H1 (cell line): ENCODE data around the gene TUBB4B. TPM values are rescaled to one million over a fixed set of nuclear protein-coding genes. Genes with fewer than 3 reads are reported as not detected.

Experiments
- CTCF ChIA-PET: fragments of 300-600 bp; sonication (Branson Sonifier 250); formaldehyde crosslinking; loops from one replicate; lab custom pipeline; 2021; ENCODE audit not compliant: partially characterized antibody; lab: Charles Lee
- POLR2A ChIA-PET: fragments of 300-600 bp; sonication (Branson Sonifier 250); formaldehyde crosslinking; loops from one replicate; lab custom pipeline; 2021; ENCODE audit warnings: inconsistent platforms; ENCODE audit not compliant: partially characterized antibody; lab: Charles Lee
- DNase-seq, 2 experiments: peaks; one replicate each; pipeline versions ENCODE4 v3.0.0 to v3.0.0-alpha.2; 2010 to 2022; ENCODE audit warnings: low spot score in 2 of 2, low read depth in 1 of 2, mixed read lengths in 1 of 2
- FAIRE-seq: peaks from 2 replicates; lab custom pipeline; 2011; peaks lifted over from hg19 to GRCh38; lab: Jason Lieb, UNC
- H2AFZ ChIP-seq: 2 replicates; pipeline ENCODE4 v1.8.1; 2012; ENCODE audit warnings: low read length, inconsistent platforms
- H2AK5ac ChIP-seq: 2 replicates; pipeline ENCODE4 v1.6.1; 2013; ENCODE audit warnings: low read depth, low read length
- H2BK120ac ChIP-seq: replicated peaks from 2 replicates; pipeline ENCODE3; 2013; ENCODE audit warnings: low read depth, low read length, inconsistent platforms
- H2BK12ac ChIP-seq: 2 replicates; pipeline ENCODE4 v1.6.1; 2013; ENCODE audit warnings: low read depth, low read length
- H2BK15ac ChIP-seq: 2 replicates; pipeline ENCODE4 v1.6.1; 2013; ENCODE audit warnings: low read length
- H2BK20ac ChIP-seq: 2 replicates; pipeline ENCODE4 v1.6.1; 2013; ENCODE audit warnings: low read length
- H2BK5ac ChIP-seq: 2 replicates; pipeline ENCODE4 v1.6.1; 2013; ENCODE audit warnings: low read depth, low read length
- H3K14ac ChIP-seq: 2 replicates; pipeline ENCODE4 v1.6.1; 2013; ENCODE audit warnings: inconsistent platforms; ENCODE audit not compliant: insufficient read length
- H3K18ac ChIP-seq: 2 replicates; pipeline ENCODE4 v1.6.1; 2013; ENCODE audit warnings: low read length; ENCODE audit errors: extremely low read depth
- H3K23ac ChIP-seq: 2 replicates; pipeline ENCODE4 v1.6.1; 2013; ENCODE audit warnings: inconsistent platforms; ENCODE audit not compliant: insufficient read length
- H3K23me2 ChIP-seq: 2 replicates; pipeline ENCODE4 v1.6.1; 2013; ENCODE audit warnings: low read depth, low read length
- H3K27ac ChIP-seq: 2 replicates; pipeline ENCODE4 v1.6.1; 2011; ENCODE audit warnings: low read depth, low read length, inconsistent platforms
- H3K27me3 ChIP-seq, 4 experiments: replicated peaks in 1 of 4; 1 replicate in 1 of 4; 2 replicates in 3 of 4; pipeline versions ENCODE4 v1.6.1 to v1.8.1; 2011 to 2013; ENCODE audit warnings: low read length in 3 of 4, mild to moderate bottlenecking in 3 of 4, inconsistent platforms in 2 of 4, mixed read lengths in 2 of 4, moderate library complexity in 1 of 4; ENCODE audit not compliant: control insufficient read depth in 3 of 4, insufficient read depth in 3 of 4; ENCODE audit errors: extremely low read depth in 1 of 4
- H3K36me3 ChIP-seq, 4 experiments: 2 replicates each; pipeline versions ENCODE4 v1.6.1 to v1.8.1; 2011 to 2013; ENCODE audit warnings: mild to moderate bottlenecking in 4 of 4, low read length in 3 of 4, moderate library complexity in 2 of 4, control low read depth in 1 of 4, inconsistent platforms in 1 of 4; ENCODE audit not compliant: insufficient read depth in 4 of 4, control insufficient read depth in 2 of 4
- H3K4ac ChIP-seq: replicated peaks from 2 replicates; pipeline ENCODE3; 2013; ENCODE audit warnings: low read length, low read depth, mixed read lengths, inconsistent platforms; ENCODE audit not compliant: insufficient read length
- H3K4me1 ChIP-seq, 4 experiments: replicated peaks in 1 of 4; 1 replicate in 1 of 4; 2 replicates in 3 of 4; pipeline versions ENCODE4 v1.6.1 to v1.8.1; 2011 to 2013; ENCODE audit warnings: low read length in 3 of 4, inconsistent platforms in 2 of 4, mixed read lengths in 1 of 4; ENCODE audit not compliant: insufficient read depth in 4 of 4, control insufficient read depth in 3 of 4
- H3K4me2 ChIP-seq, 2 experiments: 2 replicates each; pipeline versions ENCODE4 v1.6.1 to v1.8.1; 2011 to 2013; ENCODE audit warnings: low read depth in 2 of 2, low read length in 2 of 2, control low read depth in 1 of 2, inconsistent platforms in 1 of 2, mild to moderate bottlenecking in 1 of 2; ENCODE audit not compliant: insufficient read depth in 1 of 2
- H3K4me3 ChIP-seq, 4 experiments: fragments of 200-600, 300-600 bp in 1 of 4; sonication (generic), shearing (Covaris generic), sonication (Bioruptor Twin) in 1 of 4; 2 replicates each; pipeline versions ENCODE4 v1.5.1 to v1.8.1; 2011 to 2016; ENCODE audit warnings: low read length in 4 of 4, low read depth in 3 of 4, control low read depth in 2 of 4, inconsistent platforms in 2 of 4, mild to moderate bottlenecking in 2 of 4, mixed read lengths in 1 of 4, moderate library complexity in 1 of 4; ENCODE audit not compliant: insufficient read depth in 2 of 4; ENCODE audit errors: extremely low read depth in 1 of 4
- H3K56ac ChIP-seq: replicated peaks from 2 replicates; pipeline ENCODE3; 2013; ENCODE audit warnings: low read depth, mild to moderate bottlenecking, mixed read lengths, low read length, inconsistent platforms; ENCODE audit not compliant: insufficient read length
- H3K79me1 ChIP-seq: 2 replicates; pipeline ENCODE4 v1.6.1; 2013; ENCODE audit warnings: low read depth, low read length, control low read depth
- H3K79me2 ChIP-seq, 2 experiments: 2 replicates each; pipeline versions ENCODE4 v1.6.1 to v1.8.1; 2012 to 2013; ENCODE audit warnings: low read length in 2 of 2, mild to moderate bottlenecking in 2 of 2, inconsistent platforms in 1 of 2; ENCODE audit not compliant: insufficient read depth in 2 of 2, control insufficient read depth in 1 of 2
- H3K9ac ChIP-seq, 4 experiments: replicated peaks in 1 of 4; 1 replicate in 1 of 4; 2 replicates in 3 of 4; pipeline versions ENCODE4 v1.6.1 to v1.8.1; 2011 to 2013; ENCODE audit warnings: low read depth in 3 of 4, low read length in 3 of 4, control low read depth in 2 of 4, mild to moderate bottlenecking in 2 of 4, moderate library complexity in 2 of 4, inconsistent platforms in 1 of 4; ENCODE audit errors: extremely low read depth in 1 of 4
- H3K9me3 ChIP-seq, 2 experiments: 2 replicates each; pipeline versions ENCODE4 v1.6.1 to v1.8.1; 2012 to 2013; ENCODE audit warnings: mild to moderate bottlenecking in 2 of 2, moderate library complexity in 2 of 2, control low read depth in 1 of 2, inconsistent platforms in 1 of 2, low read depth in 1 of 2, low read length in 1 of 2, mixed read lengths in 1 of 2; ENCODE audit not compliant: insufficient read depth in 2 of 2
- H4K20me1 ChIP-seq, 2 experiments: replicated peaks in 1 of 2; 2 replicates each; pipeline versions ENCODE3 to v1.8.1; 2011 to 2013; ENCODE audit warnings: inconsistent platforms in 2 of 2, low read length in 2 of 2, mild to moderate bottlenecking in 1 of 2; ENCODE audit not compliant: insufficient read depth in 2 of 2, control insufficient read depth in 1 of 2
- H4K5ac ChIP-seq: 2 replicates; pipeline ENCODE4 v1.6.1; 2013; ENCODE audit warnings: low read length, low read depth, mixed read lengths, inconsistent platforms; ENCODE audit not compliant: insufficient read length
- H4K8ac ChIP-seq: 2 replicates; pipeline ENCODE4 v1.8.0; 2013; ENCODE audit warnings: mild to moderate bottlenecking, moderate library complexity, low read length, inconsistent platforms; ENCODE audit not compliant: insufficient read depth; ENCODE audit errors: extremely low read depth
- H4K91ac ChIP-seq: replicated peaks from 2 replicates; pipeline ENCODE3; 2013; ENCODE audit warnings: low read length, mixed read lengths, inconsistent platforms; ENCODE audit not compliant: insufficient read length
- RFX5 ChIP-seq: IDR thresholded peaks from 2 replicates; pipeline ENCODE4 v1.6.1; 2011; ENCODE audit warnings: low read depth, low read length, improper control_type of control experiment, borderline replicate concordance
- WGBS, 2 experiments: shearing (Covaris generic) in 1 of 2; methylation state at CpG; one replicate each; pipeline versions ENCODE4 v1.1.6 to v1.1.7; 2013 to 2015; ENCODE audit warnings: low lambda C conversion rate in 2 of 2, mixed read lengths in 2 of 2, inconsistent platforms in 1 of 2, low coverage in 1 of 2, missing lambda C conversion rate in 1 of 2; ENCODE audit not compliant: insufficient replicate concordance in 2 of 2, insufficient coverage in 1 of 2, insufficient read length in 1 of 2; ENCODE audit errors: extremely low coverage in 1 of 2, missing lambda C conversion rate in 1 of 2; 5-methylcytosine and 5-hydroxymethylcytosine counted together
- polyA plus RNA-seq, 7 experiments: library from polyadenylated mRNA; depleted of rRNA in 3 of 7; stranded (reverse) in 5 of 7; unstranded in 2 of 7; fragments of >200 nt in 5 of 7; fragments of 200-250 nt in 2 of 7; gene quantifications; 1 replicate in 5 of 7; 2 replicates in 1 of 7; 4 replicates in 1 of 7; pipeline versions ENCODE4 v1.2.1 to v1.2.3, GENCODE V29; 2011 to 2013; ENCODE audit warnings: missing spikeins in 2 of 7, mixed read lengths in 2 of 7
- total RNA-seq: library from RNA; stranded (reverse); fragmentation: NEBNext Ultra II Directional; extraction: Animal tissue kit (Norgen Biotek cat#: 25700); gene quantifications from 2 replicates; pipeline ENCODE4 v1.2.1, GENCODE V29; 2021

TUBB4B gene
- total and polyA plus RNA-seq, 2 of the 8 experiments (the other 6 are each of a cell fraction or from before 2014, with no cell fraction given) = 280 to 307 TPM

DNA sequence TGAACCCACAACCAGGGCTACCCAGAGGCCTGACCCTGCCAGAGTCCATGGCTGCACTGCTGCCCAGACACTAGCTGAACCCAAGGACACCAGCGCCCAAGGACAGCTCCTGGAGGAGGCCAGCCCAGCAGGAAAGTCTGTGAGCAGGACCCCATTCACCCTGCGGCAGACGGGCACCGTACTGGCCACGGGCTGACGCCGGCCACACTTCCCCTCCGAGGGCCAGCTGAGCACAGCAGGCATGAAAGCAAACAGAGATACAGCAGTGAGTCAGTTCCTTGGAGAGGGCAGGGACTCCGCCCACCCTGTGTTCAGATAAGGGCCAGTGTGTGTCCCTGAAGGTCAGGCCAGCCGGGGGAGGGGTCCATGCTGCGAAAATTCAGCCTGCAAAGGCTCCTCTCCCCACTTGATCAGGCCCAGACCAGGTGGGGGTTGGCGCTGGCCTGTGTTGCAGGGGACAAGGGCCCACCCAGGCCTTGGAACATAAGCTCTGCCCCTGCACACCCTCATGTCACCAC, 22.3 kb upstream of the TUBB4B start:
- Histone ChIP-seq H2BK120ac (no peak overlapping the region), H3K23ac (no peak overlapping the region), H4K20me1 (peaks cover 0 to 9% of the 10 kb centered on the region in 2 experiments), H3K23me2 (peaks cover 16% of the 10 kb centered on the region; the same call in 1 of the 2 replicates), H3K9ac (no peak overlapping the region), H3K4me2 (no peak overlapping the region), H4K5ac (no peak overlapping the region), H3K27me3 (no peaks in the 10 kb centered on the region; a peak in 2 of 7 replicates), H2BK5ac (no peak overlapping the region), H3K4me3 (no peak overlapping the region), H3K36me3 (peaks cover 0 to 22% (median 7%) of the 10 kb centered on the region in 4 experiments; a peak in 6 of 8 replicates), H2AK5ac (peak overlapping the region; percentile 39; the same call in 1 of the 2 replicates), H2BK20ac (no peak overlapping the region), H3K9me3 (no peaks in the 10 kb centered on the region), H3K18ac (no peak overlapping the region), H3K79me1 (no peaks in the 10 kb centered on the region), H4K8ac (no peak overlapping the region), H2BK15ac (no peak overlapping the region), H3K4me1 (peaks cover 0 to 15% (median 9%) of the 10 kb centered on the region in 4 experiments; a peak in 5 of 7 replicates), H2AFZ (no peak overlapping the region), H3K56ac (no peak overlapping the region), H2BK12ac (no peak overlapping the region), H3K79me2 (no peaks in the 10 kb centered on the region), H3K14ac (no peak overlapping the region), H3K27ac (no peak overlapping the region), H4K91ac (no peak overlapping the region), H3K4ac (no peak overlapping the region)
- WGBS, 2 experiments = 93% methylated on average over 12 of the region's 12 CpGs; no CpG with 5 or more reads in 1 of the 2 experiments
- ChIA-PET POLR2A (interaction anchor here (1.1 to 69.9 kb wide), 7 partner anchors 11 to 227 kb away, joined by 3 to 1462 read pairs (median 6); partner anchors contain the start of genes NDOR1, NELFB, PAXX and STPG3), CTCF (interaction anchor here (0.9 to 20.2 kb wide), 9 partner anchors 12 to 271 kb away, joined by 3 to 204 read pairs (median 4); partner anchors contain the start of genes ANAPC2 and SSNA1)
- TF ChIP-seq RFX5 = no peak
- FAIRE-seq (no peak), DNase-seq (no peak)
